Measurements from ENCODE around the gene DDIT3. TPM values are rescaled to one million over a fixed set of nuclear protein-coding genes. Genes with fewer than 3 reads are reported as not detected.

The DDIT3 gene
- polyA plus RNA-seq, 3 donors, result 9.3 to 163 (median 9.4) TPM

GRCh38 chr12:57543581-57543980 is 23.3 kb upstream of the DDIT3 start:
- Mint-ChIP-seq H3K27ac (peak overlapping the region in 1 of 7 donors; percentile 23), H3K36me3 (peaks cover 42 to 46% of the 10 kb centered on the region in 2 donors), H3K27me3 (ENCODE audit: low read depth in 3 of 3) (peaks cover 3 to 4% (median 3%) of the 10 kb centered on the region in 3 donors), H3K4me3 (no peak overlapping the region), H3K4me1 (peaks cover 36% of the 10 kb centered on the region), H3K9me3 (no peaks in the 10 kb centered on the region)
- no peaks in the 10 kb centered on the region for H3K9me3 ChIP-seq (replicated peaks in 1 of 2; ENCODE audit: control insufficient read depth in 1 of 2, insufficient read depth in 1 of 2, low read length in 2 of 2)
- WGBS (ENCODE audit: insufficient coverage), result 12% methylated on average over 2 of the region's 2 CpGs
- H2AFZ ChIP-seq (ENCODE audit: insufficient read depth, low read depth, low read length, poor library complexity, severe bottlenecking), result no peak overlapping the region
- no peak overlapping the region for H3K4me3 ChIP-seq (replicated peaks in 1 of 3; ENCODE audit: low read depth in 2 of 3, low read length in 3 of 3)
- H4K20me1 ChIP-seq (ENCODE audit: insufficient read depth, low read length), result peaks cover 19% of the 10 kb centered on the region
- no peak overlapping the region for H3K27ac ChIP-seq (ENCODE audit: low read depth in 1 of 2, low read length in 2 of 2)
- peaks cover 27% of the 10 kb centered on the region for H3K79me2 ChIP-seq (ENCODE audit: insufficient read depth, low read length)
- H3K36me3 ChIP-seq (replicated peaks in 1 of 2; ENCODE audit: control insufficient read depth in 1 of 2, insufficient read depth in 2 of 2, low read length in 2 of 2), result peaks cover 18 to 51% of the 10 kb centered on the region in 2 donors
- no peak overlapping the region for H3K9ac ChIP-seq (ENCODE audit: insufficient read depth, low read length, poor library complexity, severe bottlenecking)
- H3K4me2 ChIP-seq (replicated peaks; ENCODE audit: extremely low read depth, low read length, poor library complexity, severe bottlenecking), result no peak overlapping the region
- H3K27me3 ChIP-seq (ENCODE audit: control insufficient read depth in 2 of 2, insufficient read depth in 2 of 2, low read length in 2 of 2), result peaks cover 4 to 5% of the 10 kb centered on the region in 2 donors
- intact Hi-C loops (cut with micrococcal nuclease), result loop anchor here (10.0 kb wide), 2 partner anchors 69 to 211 kb away; partner anchors contain the start of genes ARHGAP9 (in 1 of the 2), CDK4 (in 1 of the 2) and MARCHF9 (in 1 of the 2)
- H3K4me1 ChIP-seq (ENCODE audit: control insufficient read depth in 1 of 2, insufficient read depth in 2 of 2, low read length in 2 of 2), result peaks cover 14 to 31% of the 10 kb centered on the region in 2 donors
- DNase-seq, result no peak
- TF ChIP-seq, protein P1, sequence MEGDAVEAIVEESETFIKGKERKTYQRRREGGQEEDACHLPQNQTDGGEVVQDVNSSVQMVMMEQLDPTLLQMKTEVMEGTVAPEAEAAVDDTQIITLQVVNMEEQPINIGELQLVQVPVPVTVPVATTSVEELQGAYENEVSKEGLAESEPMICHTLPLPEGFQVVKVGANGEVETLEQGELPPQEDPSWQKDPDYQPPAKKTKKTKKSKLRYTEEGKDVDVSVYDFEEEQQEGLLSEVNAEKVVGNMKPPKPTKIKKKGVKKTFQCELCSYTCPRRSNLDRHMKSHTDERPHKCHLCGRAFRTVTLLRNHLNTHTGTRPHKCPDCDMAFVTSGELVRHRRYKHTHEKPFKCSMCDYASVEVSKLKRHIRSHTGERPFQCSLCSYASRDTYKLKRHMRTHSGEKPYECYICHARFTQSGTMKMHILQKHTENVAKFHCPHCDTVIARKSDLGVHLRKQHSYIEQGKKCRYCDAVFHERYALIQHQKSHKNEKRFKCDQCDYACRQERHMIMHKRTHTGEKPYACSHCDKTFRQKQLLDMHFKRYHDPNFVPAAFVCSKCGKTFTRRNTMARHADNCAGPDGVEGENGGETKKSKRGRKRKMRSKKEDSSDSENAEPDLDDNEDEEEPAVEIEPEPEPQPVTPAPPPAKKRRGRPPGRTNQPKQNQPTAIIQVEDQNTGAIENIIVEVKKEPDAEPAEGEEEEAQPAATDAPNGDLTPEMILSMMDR (IDR thresholded peaks at IDR 0.05), result no peak

DNA sequence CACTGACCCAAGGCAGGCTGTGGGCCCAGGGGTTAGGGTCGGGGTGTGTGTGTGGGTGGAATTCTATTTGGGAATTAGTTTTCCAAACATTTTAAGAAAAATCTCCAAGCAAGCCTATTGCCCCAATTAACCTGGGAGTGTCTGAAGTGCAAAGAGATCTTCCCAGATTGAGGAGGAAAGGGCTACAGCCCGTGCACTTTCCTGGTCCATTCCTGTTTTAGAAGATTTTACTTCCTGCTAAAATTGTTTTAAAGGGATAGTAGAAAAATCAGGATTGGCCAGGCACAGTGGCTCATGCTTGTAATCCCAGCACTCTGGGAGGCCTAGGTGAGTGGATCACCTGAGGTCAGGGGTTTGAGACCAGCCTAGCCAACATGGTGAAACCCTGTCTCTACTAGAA is 21.4 kb upstream of the DDIT3 start:
- Histone ChIP-seq H2AFZ (ENCODE audit: insufficient read depth, low read depth, low read length, poor library complexity, severe bottlenecking) (no peak overlapping the region), H3K4me3 (replicated peaks in 1 of 3; ENCODE audit: low read depth in 2 of 3, low read length in 3 of 3) (no peak overlapping the region), H3K27ac (ENCODE audit: low read depth in 1 of 2, low read length in 2 of 2) (no peak overlapping the region), H3K4me1 (ENCODE audit: control insufficient read depth in 1 of 2, insufficient read depth in 2 of 2, low read length in 2 of 2) (peaks cover 14 to 22% of the 10 kb centered on the region in 2 donors), H3K36me3 (replicated peaks in 1 of 2; ENCODE audit: control insufficient read depth in 1 of 2, insufficient read depth in 2 of 2, low read length in 2 of 2) (peaks cover 27 to 64% of the 10 kb centered on the region in 2 donors), H3K9ac (ENCODE audit: insufficient read depth, low read length, poor library complexity, severe bottlenecking) (no peak overlapping the region), H3K9me3 (replicated peaks in 1 of 2; ENCODE audit: control insufficient read depth in 1 of 2, insufficient read depth in 1 of 2, low read length in 2 of 2) (no peaks in the 10 kb centered on the region), H3K79me2 (ENCODE audit: insufficient read depth, low read length) (peaks cover 24% of the 10 kb centered on the region), H3K4me2 (replicated peaks; ENCODE audit: extremely low read depth, low read length, poor library complexity, severe bottlenecking) (no peak overlapping the region), H3K27me3 (ENCODE audit: control insufficient read depth in 2 of 2, insufficient read depth in 2 of 2, low read length in 2 of 2) (no peaks in the 10 kb centered on the region), H4K20me1 (ENCODE audit: insufficient read depth, low read length) (peaks cover 19% of the 10 kb centered on the region)
- no peaks in the 10 kb centered on the region for H3K9me3 Mint-ChIP-seq
- intact Hi-C loops (cut with micrococcal nuclease), result loop anchor here (10.0 kb wide), 2 partner anchors 67 to 213 kb away; partner anchors contain the start of genes ARHGAP9 (in 1 of the 2), CDK4 (in 1 of the 2) and MARCHF9 (in 1 of the 2)
- TF ChIP-seq, protein P1 (IDR thresholded peaks at IDR 0.05), result no peak
- H3K4me1 Mint-ChIP-seq, result peaks cover 27% of the 10 kb centered on the region
- WGBS (ENCODE audit: insufficient coverage), result 100% methylated on average over 1 of the region's 2 CpGs
- peaks cover 0 to 1% (median 0%) of the 10 kb centered on the region in 3 donors for H3K27me3 Mint-ChIP-seq (ENCODE audit: low read depth in 3 of 3)
- H3K27ac Mint-ChIP-seq, result no peak overlapping the region
- DNase-seq, result no peak
- H3K4me3 Mint-ChIP-seq, result no peak overlapping the region
- H3K36me3 Mint-ChIP-seq, result peaks cover 52 to 58% of the 10 kb centered on the region in 2 donors
